Thyroid gland (tissue), 4 donors: ENCODE results near the gene APLP2. TPM values are rescaled to one million over a fixed set of nuclear protein-coding genes. Genes with fewer than 3 reads are reported as not detected.

Experiments used
- DNase-seq, 2 donors: peaks; one replicate each; pipeline ENCODE4 v3.0.0-alpha.2; 2019
- H3K27ac ChIP-seq, 3 donors: fragments of 200-600 bp; sonication (generic); 1 replicate in 2 of 3; 2 replicates in 1 of 3; pipeline ENCODE4 v1.5.1; 2016 to 2019; ENCODE audit warnings: mild to moderate bottlenecking in 1 of 3, moderate library complexity in 1 of 3
- H3K27me3 ChIP-seq: fragments of 200-600 bp; sonication (generic); one replicate; pipeline ENCODE4 v1.5.1; 2019
- H3K36me3 ChIP-seq, 2 donors: fragments of 200-600 bp; sonication (generic); one replicate each; pipeline ENCODE4 v1.5.1; 2016 to 2019
- H3K4me1 ChIP-seq, 2 donors: fragments of 200-600 bp; sonication (generic); one replicate each; pipeline ENCODE4 v1.5.1; 2017 to 2019
- H3K4me3 ChIP-seq, 3 donors: fragments of 200-600 bp; sonication (generic); replicated peaks in 1 of 3; 1 replicate in 2 of 3; 2 replicates in 1 of 3; pipeline ENCODE4 v1.5.1; 2016; ENCODE audit warnings: mild to moderate bottlenecking in 1 of 3
- H3K9me3 ChIP-seq: fragments of 200-600 bp; sonication (generic); one replicate; pipeline ENCODE4 v1.5.1; 2017
- CTCF ChIP-seq, 6 experiments: fragments of 200-600 bp in 3 of 6; fragments of 450-650 bp in 3 of 6; sonication (generic) in 3 of 6; IDR thresholded peaks; one replicate each; pipeline ENCODE4 v1.5.1; 2016 to 2019; ENCODE audit warnings: antibody characterized with exemption in 6 of 6, mild to moderate bottlenecking in 2 of 6, inconsistent platforms in 1 of 6, moderate library complexity in 1 of 6
- POLR2A ChIP-seq, 2 donors: fragments of 450-650 bp; IDR thresholded peaks; one replicate each; pipeline ENCODE4 v1.6.1; 2017; ENCODE audit warnings: antibody characterized with exemption in 2 of 2, mild to moderate bottlenecking in 2 of 2, moderate library complexity in 1 of 2
- WGBS, 2 donors: methylation state at CpG; one replicate each; pipeline ENCODE4 v1.1.5; 2017; 5-methylcytosine and 5-hydroxymethylcytosine counted together
- intact Hi-C: fragments of 100-400 bp; cut with DNase I; formaldehyde crosslinking; loops from one replicate; pipeline ENCODE4 v1.15.1; 2023
- total RNA-seq, 4 donors: library from RNA; depleted of rRNA; stranded (reverse); fragments of >200 nt; gene quantifications; one replicate each; pipeline ENCODE4 v1.2.3, GENCODE V29; 2016

The APLP2 gene
- total RNA-seq, 4 donors from 2014 or later: 782 to 1,078 (median 902) TPM

GRCh38 chr11:130187096-130187495, 117.4 kb downstream of the APLP2 start:
- intact Hi-C loops: no loop called here
- TF ChIP-seq POLR2A (IDR thresholded peaks at IDR 0.05) (no peak), CTCF (IDR thresholded peaks at IDR 0.05) (no peak)
- H3K4me3 ChIP-seq: no peak overlapping the region
- DNase-seq: no peak
- WGBS, 2 donors: 93 to 96% methylated on average over 12 to 13 of the region's 13 CpGs
- peaks cover 2 to 12% of the 10 kb centered on the region in 2 donors for H3K4me1 ChIP-seq
- no peaks in the 10 kb centered on the region for H3K9me3 ChIP-seq
- no peaks in the 10 kb centered on the region for H3K27me3 ChIP-seq
- H3K27ac ChIP-seq: no peak overlapping the region
- no peaks in the 10 kb centered on the region for H3K36me3 ChIP-seq

GRCh38 chr11:130188047-130188446, 118.4 kb downstream of the APLP2 start:
- TF ChIP-seq POLR2A (IDR thresholded peaks at IDR 0.05) (no peak), CTCF (IDR thresholded peaks at IDR 0.05) (no peak)
- no peaks in the 10 kb centered on the region for H3K9me3 ChIP-seq
- no peak overlapping the region for H3K4me3 ChIP-seq
- WGBS, 2 donors: 87 to 96% methylated on average over 14 of the region's 14 CpGs
- intact Hi-C loops: no loop called here
- H3K36me3 ChIP-seq: no peaks in the 10 kb centered on the region
- no peak overlapping the region for H3K27ac ChIP-seq
- peaks cover 0 to 7% of the 10 kb centered on the region in 2 donors for H3K4me1 ChIP-seq
- no peaks in the 10 kb centered on the region for H3K27me3 ChIP-seq
- DNase-seq: no peak

- no peaks in the 10 kb centered on the region for H3K9me3 ChIP-seq
- TF ChIP-seq POLR2A (IDR thresholded peaks at IDR 0.05) (no peak), CTCF (IDR thresholded peaks at IDR 0.05) (no peak)
- no peaks in the 10 kb centered on the region for H3K36me3 ChIP-seq
- intact Hi-C loops: no loop called here
- H3K4me1 ChIP-seq: peaks cover 0 to 7% of the 10 kb centered on the region in 2 donors
- peak; percentile 37 to 38 for DNase-seq
- no peak overlapping the region for H3K4me3 ChIP-seq
- H3K27me3 ChIP-seq: no peaks in the 10 kb centered on the region
- no peak overlapping the region for H3K27ac ChIP-seq
- WGBS, 2 donors: 63 to 70% methylated on average over 12 to 19 of the region's 19 CpGs
These were observed 119.1 kb downstream of the APLP2 start for GRCh38 chr11:130188585-130189347.

- no peak overlapping the region for H3K27ac ChIP-seq
- no peak for DNase-seq
These were observed 120.0 kb downstream of the APLP2 start for GRCh38 chr11:130189492-130190210.

More at GRCh38 chr11:130189492-130190210, 120.0 kb downstream of the APLP2 start:
- intact Hi-C loops: no loop called here
- Histone ChIP-seq H3K36me3 (peaks cover 3 to 6% of the 10 kb centered on the region in 2 donors), H3K4me1 (peaks cover 0 to 7% of the 10 kb centered on the region in 2 donors), H3K4me3 (no peak overlapping the region), H3K27me3 (no peaks in the 10 kb centered on the region), H3K9me3 (no peaks in the 10 kb centered on the region)
- TF ChIP-seq CTCF (IDR thresholded peaks at IDR 0.05) (no peak), POLR2A (IDR thresholded peaks at IDR 0.05) (no peak)
- WGBS, 2 donors: 88 to 89% methylated on average over 22 to 32 of the region's 32 CpGs
